ENCODE results near the gene C9orf50.

GRCh38 chr9:129562917-129563316, 58.0 kb downstream of the C9orf50 start:
- TF ChIP-seq EZH2phosphoT487 (IDR thresholded peaks at IDR 0.05; ENCODE audit: unreplicated experiment) (no peak), CTCF (conservative IDR thresholded peaks at IDR 0.05; ENCODE audit: low read depth in 2 of 2) (no peak), EZH2 (IDR thresholded peaks at IDR 0.05; ENCODE audit: low read depth, unreplicated experiment) (no peak), POLR2AphosphoS5 (IDR thresholded peaks at IDR 0.05; ENCODE audit: low read depth) (no peak), REST (IDR thresholded peaks at IDR 0.05; ENCODE audit: unreplicated experiment) (no peak), ZNF331 (CRISPR knock-in tag; IDR thresholded peaks at IDR 0.05; ENCODE audit: low read depth) (no peak), CREB1 (CRISPR knock-in tag; IDR thresholded peaks at IDR 0.05; ENCODE audit: low read depth) (no peak), ZNF462 (CRISPR knock-in tag; IDR thresholded peaks at IDR 0.05) (no peak), JUNB (IDR thresholded peaks at IDR 0.05; ENCODE audit: unreplicated experiment) (no peak)

Data from GM23338 (cell line).